Keratinocyte (primary cell): Measurements from ENCODE around the gene CASP8. TPM values are rescaled to one million over a fixed set of nuclear protein-coding genes. Genes with fewer than 3 reads are reported as not detected.

ENCODE experiments used
- DNase-seq: peaks from one replicate; pipeline ENCODE4 v3.0.0-alpha.2; 2011; ENCODE audit warnings: low read depth, missing footprints, low spot score
- FAIRE-seq: peaks from 2 replicates; lab custom pipeline; 2011; peaks lifted over from hg19 to GRCh38; lab: Jason Lieb, UNC
- H2AFZ ChIP-seq: 2 replicates; pipeline ENCODE4 v1.6.0; 2012; ENCODE audit warnings: low read length, control low read depth, inconsistent platforms; ENCODE audit not compliant: control insufficient read depth
- H3K27ac ChIP-seq: 2 replicates; pipeline ENCODE4 v1.5.1; 2011; ENCODE audit warnings: low read length; ENCODE audit not compliant: control insufficient read depth, insufficient read depth
- H3K27me3 ChIP-seq: 3 replicates; pipeline ENCODE4 v1.6.0; 2011; ENCODE audit warnings: low read length; ENCODE audit not compliant: control insufficient read depth, insufficient read depth; ENCODE audit errors: extremely low read depth
- H3K36me3 ChIP-seq, 2 experiments: 2 replicates in 1 of 2; 3 replicates in 1 of 2; pipeline ENCODE4 v1.5.1; 2011; ENCODE audit warnings: low read length in 2 of 2, mild to moderate bottlenecking in 1 of 2; ENCODE audit not compliant: control insufficient read depth in 2 of 2, insufficient read depth in 2 of 2; ENCODE audit errors: extremely low read depth in 1 of 2
- H3K4me1 ChIP-seq: 3 replicates; pipeline ENCODE4 v1.5.1; 2011; ENCODE audit warnings: low read length; ENCODE audit not compliant: control insufficient read depth, insufficient read depth; ENCODE audit errors: extremely low read depth
- H3K4me2 ChIP-seq: 3 replicates; pipeline ENCODE4 v1.6.0; 2011; ENCODE audit warnings: low read depth, low read length; ENCODE audit not compliant: control insufficient read depth, insufficient read depth; ENCODE audit errors: extremely low read depth
- H3K4me3 ChIP-seq, 3 experiments: fragments of 200-600 bp in 1 of 3; sonication (generic) in 1 of 3; 2 replicates in 2 of 3; 3 replicates in 1 of 3; pipeline ENCODE4 v1.5.1; 2011 to 2016; ENCODE audit warnings: low read length in 3 of 3, mild to moderate bottlenecking in 3 of 3, control low read depth in 2 of 3, inconsistent platforms in 1 of 3, low read depth in 1 of 3, mixed read lengths in 1 of 3, mixed run types in 1 of 3, moderate library complexity in 1 of 3; ENCODE audit not compliant: control insufficient read depth in 2 of 3, insufficient read depth in 2 of 3; ENCODE audit errors: extremely low read depth in 1 of 3
- H3K79me2 ChIP-seq: 2 replicates; pipeline ENCODE4 v1.6.0; 2012; ENCODE audit warnings: low read length; ENCODE audit not compliant: control insufficient read depth, insufficient read depth
- H3K9ac ChIP-seq: 3 replicates; pipeline ENCODE4 v1.6.0; 2011; ENCODE audit warnings: low read length; ENCODE audit not compliant: control insufficient read depth, insufficient read depth; ENCODE audit errors: extremely low read depth
- H3K9me1 ChIP-seq: 3 replicates; pipeline ENCODE4 v1.6.0; 2011; ENCODE audit warnings: low read length; ENCODE audit not compliant: control insufficient read depth, insufficient read depth; ENCODE audit errors: extremely low read depth
- H3K9me3 ChIP-seq: 2 replicates; pipeline ENCODE4 v1.5.1; 2012; ENCODE audit warnings: low read depth, low read length; ENCODE audit not compliant: control insufficient read depth
- H4K20me1 ChIP-seq: 3 replicates; pipeline ENCODE4 v1.6.0; 2011; ENCODE audit warnings: low read length; ENCODE audit not compliant: control insufficient read depth, insufficient read depth; ENCODE audit errors: extremely low read depth
- CTCF ChIP-seq, 3 experiments: IDR thresholded peaks in 1 of 3; conservative IDR thresholded peaks in 1 of 3; optimal IDR thresholded peaks in 1 of 3; 2 replicates in 2 of 3; 3 replicates in 1 of 3; pipeline versions ENCODE3 to v1.5.1; 2011; ENCODE audit warnings: low read length in 3 of 3, mild to moderate bottlenecking in 3 of 3, moderate library complexity in 2 of 3, control low read depth in 1 of 3, inconsistent platforms in 1 of 3; ENCODE audit not compliant: insufficient read depth in 2 of 3; ENCODE audit errors: extremely low read depth in 1 of 3
- EZH2 ChIP-seq: IDR thresholded peaks from one replicate; pipeline ENCODE4 v1.6.1; 2012; ENCODE audit warnings: inconsistent platforms, mild to moderate bottlenecking, low read length, moderate library complexity
- dilution Hi-C: fragments of 300-500 bp; cut with MboI; formaldehyde crosslinking; loops from one replicate; pipeline ENCODE4 v1.7.0; 2020; ENCODE audit warnings: low sequenced_read_pairs; ENCODE audit not compliant: extremely low pct_ligation_motif_present
- polyA plus RNA-seq, 5 experiments: library from polyadenylated mRNA; depleted of rRNA in 3 of 5; stranded (reverse) in 3 of 5; stranded (forward) in 1 of 5; unstranded in 1 of 5; fragments of >200 nt; gene quantifications; 1 replicate in 1 of 5; 2 replicates in 3 of 5; 3 replicates in 1 of 5; pipeline versions ENCODE4 v1.2.1 to v1.2.3, GENCODE V29; 2011 to 2012; ENCODE audit warnings: missing spikeins in 2 of 5, low read depth in 1 of 5, low replicate concordance in 1 of 5

Gene CASP8
- polyA plus RNA-seq, 1 donor (not counting 4 experiments of a cell fraction or from before 2014, with no cell fraction given): 27.0 TPM

- Histone ChIP-seq H3K4me1 (peaks cover 32% of the 10 kb centered on the region), H4K20me1 (no peaks in the 10 kb centered on the region), H3K4me3 (no peak overlapping the region), H3K27ac (no peak overlapping the region), H3K4me2 (peak overlapping the region; percentile 83), H3K9me1 (no peaks in the 10 kb centered on the region), H3K9me3 (no peaks in the 10 kb centered on the region), H3K79me2 (peaks cover 25% of the 10 kb centered on the region), H3K27me3 (no peaks in the 10 kb centered on the region), H2AFZ (peak overlapping the region; percentile 40), H3K9ac (no peak overlapping the region), H3K36me3 (peaks cover 0 to 2% of the 10 kb centered on the region in 2 experiments)
- FAIRE-seq: no peak
- no peak for DNase-seq
- TF ChIP-seq EZH2: no peak
- no peak for TF ChIP-seq CTCF (optimal IDR thresholded peaks at IDR 0.05 in 1 of 3, IDR thresholded peaks at IDR 0.05 in 1 of 3, conservative IDR thresholded peaks at IDR 0.05 in 1 of 3; ENCODE audit: extremely low read depth in 1 of 3, insufficient read depth in 2 of 3, low read length in 3 of 3)
- dilution Hi-C loops: no loop called here
Observed at GRCh38 chr2:201232467-201232815, 27.9 kb upstream of the CASP8 start.

- FAIRE-seq: peak; percentile 87
- Histone ChIP-seq H3K27me3 (no peaks in the 10 kb centered on the region), H3K9me1 (no peaks in the 10 kb centered on the region), H3K4me1 (peaks cover 32% of the 10 kb centered on the region), H3K4me2 (peak overlapping the region; percentile 83), H3K4me3 (peak overlapping the region; percentile 53 to 84 (median 74)), H4K20me1 (no peaks in the 10 kb centered on the region), H2AFZ (peak overlapping the region; percentile 82), H3K27ac (peak overlapping the region; percentile 73), H3K79me2 (peaks cover 25% of the 10 kb centered on the region), H3K9ac (peak overlapping the region; percentile 83), H3K36me3 (peaks cover 0 to 2% of the 10 kb centered on the region in 2 experiments), H3K9me3 (no peaks in the 10 kb centered on the region)
- dilution Hi-C loops: no loop called here
- DNase-seq: peak; percentile 78
- TF ChIP-seq EZH2 (no peak), CTCF (optimal IDR thresholded peaks at IDR 0.05 in 1 of 3, IDR thresholded peaks at IDR 0.05 in 1 of 3, conservative IDR thresholded peaks at IDR 0.05 in 1 of 3; ENCODE audit: extremely low read depth in 1 of 3, insufficient read depth in 2 of 3, low read length in 3 of 3) (no peak)
Observed at GRCh38 chr2:201233192-201233811, 27.0 kb upstream of the CASP8 start.
